Karpas-422 (cell line): ENCODE results near the gene SLC48A1. TPM values are rescaled to one million over a fixed set of nuclear protein-coding genes. Genes with fewer than 3 reads are reported as not detected.

Source experiments
- DNase-seq: peaks from one replicate; pipeline ENCODE4 v3.0.0-alpha.2; 2015
- H2AFZ ChIP-seq: fragments of 200-600 bp; sonication (generic); 2 replicates; pipeline ENCODE4 v1.6.1; 2014; ENCODE audit warnings: antibody characterized with exemption, low read length, mixed read lengths
- H3K27ac ChIP-seq: fragments of 200-600 bp; sonication (generic); 2 replicates; pipeline ENCODE4 v1.5.1; 2014; ENCODE audit warnings: mild to moderate bottlenecking, low read length, moderate library complexity
- H3K27me3 ChIP-seq: fragments of 200-600 bp; sonication (generic); 2 replicates; pipeline ENCODE4 v1.6.1; 2014; ENCODE audit warnings: low read length, mixed read lengths
- H3K36me3 ChIP-seq: fragments of 200-600 bp; sonication (generic); 2 replicates; pipeline ENCODE4 v1.6.1; 2014; ENCODE audit warnings: low read length, mixed read lengths; ENCODE audit not compliant: insufficient read depth
- H3K4me1 ChIP-seq: fragments of 200-600 bp; sonication (generic); 2 replicates; pipeline ENCODE4 v1.6.1; 2014; ENCODE audit warnings: mild to moderate bottlenecking, low read length, mixed read lengths
- H3K4me2 ChIP-seq: fragments of 200-600 bp; sonication (generic); 2 replicates; pipeline ENCODE4 v1.6.1; 2014; ENCODE audit warnings: low read length, low read depth, mild to moderate bottlenecking; ENCODE audit not compliant: poor library complexity, severe bottlenecking
- H3K4me3 ChIP-seq: fragments of 200-600 bp; sonication (generic); 2 replicates; pipeline ENCODE4 v1.5.1; 2014; ENCODE audit warnings: mild to moderate bottlenecking, antibody characterized with exemption, low read length, mixed read lengths
- H3K79me2 ChIP-seq: fragments of 200-600 bp; sonication (generic); 2 replicates; pipeline ENCODE4 v1.6.1; 2014; ENCODE audit warnings: mild to moderate bottlenecking, low read length, mixed read lengths
- H3K9ac ChIP-seq: fragments of 200-600 bp; sonication (generic); 2 replicates; pipeline ENCODE4 v1.6.0; 2014; ENCODE audit warnings: low read length
- H3K9me2 ChIP-seq: fragments of 200-600 bp; sonication (generic), shearing (Covaris generic); replicated peaks from 2 replicates; pipeline ENCODE4 v1.6.0; 2014; ENCODE audit warnings: mild to moderate bottlenecking, low read length, moderate library complexity; ENCODE audit not compliant: insufficient read depth
- H3K9me3 ChIP-seq: fragments of 300-700, 200-600 bp; sonication (generic); 2 replicates; pipeline ENCODE4 v1.6.1; 2014; ENCODE audit warnings: low read length, mixed read lengths
- H4K20me1 ChIP-seq: fragments of 200-600 bp; sonication (generic); 2 replicates; pipeline ENCODE4 v1.6.1; 2014; ENCODE audit warnings: mild to moderate bottlenecking, antibody characterized with exemption, low read length, low read depth; ENCODE audit not compliant: insufficient read depth
- total RNA-seq: library from RNA; depleted of rRNA; stranded (reverse); fragments of >200 nt; shearing (Covaris generic); gene quantifications from 2 replicates; pipeline ENCODE4 v1.2.3, GENCODE V29; 2014; ENCODE audit warnings: low replicate concordance

SLC48A1 gene
- total RNA-seq, 1 experiment from 2014 or later: 21.9 TPM

- Histone ChIP-seq H3K9me2 (no peaks in the 10 kb centered on the region), H3K4me3 (no peak overlapping the region), H3K4me1 (peaks cover 14% of the 10 kb centered on the region), H4K20me1 (no peaks in the 10 kb centered on the region), H3K9me3 (no peaks in the 10 kb centered on the region), H3K4me2 (no peak overlapping the region), H3K9ac (no peak overlapping the region), H3K27me3 (no peaks in the 10 kb centered on the region), H3K27ac (no peak overlapping the region), H3K36me3 (peaks cover 31% of the 10 kb centered on the region), H3K79me2 (no peaks in the 10 kb centered on the region), H2AFZ (no peak overlapping the region)
- no peak for DNase-seq
Observed at GRCh38 chr12:47785887-47786661, 13.0 kb downstream of the SLC48A1 start.

- no peak overlapping the region for H3K4me2 ChIP-seq
- H3K9me2 ChIP-seq: no peaks in the 10 kb centered on the region
- no peak overlapping the region for H2AFZ ChIP-seq
- no peaks in the 10 kb centered on the region for H3K79me2 ChIP-seq
- peaks cover 31% of the 10 kb centered on the region for H3K36me3 ChIP-seq
- peaks cover 14% of the 10 kb centered on the region for H3K4me1 ChIP-seq
- H3K9ac ChIP-seq: no peak overlapping the region
- no peak overlapping the region for H3K4me3 ChIP-seq
- no peaks in the 10 kb centered on the region for H3K27me3 ChIP-seq
- H3K9me3 ChIP-seq: no peaks in the 10 kb centered on the region
- H3K27ac ChIP-seq: no peak overlapping the region
- DNase-seq: no peak
- no peaks in the 10 kb centered on the region for H4K20me1 ChIP-seq
Observed at GRCh38 chr12:47786662-47787280, 13.7 kb downstream of the SLC48A1 start.

GRCh38 chr12:47787596-47788319, 14.7 kb downstream of the SLC48A1 start:
- H3K9me2 ChIP-seq: no peaks in the 10 kb centered on the region
- no peak overlapping the region for H3K9ac ChIP-seq
- no peak overlapping the region for H3K4me2 ChIP-seq
- peaks cover 36% of the 10 kb centered on the region for H3K36me3 ChIP-seq
- no peak overlapping the region for H2AFZ ChIP-seq
- H3K4me3 ChIP-seq: no peak overlapping the region
- H3K27ac ChIP-seq: no peak overlapping the region
- DNase-seq: no peak
- peaks cover 7% of the 10 kb centered on the region for H3K4me1 ChIP-seq
- H3K79me2 ChIP-seq: no peaks in the 10 kb centered on the region
- H3K9me3 ChIP-seq: no peaks in the 10 kb centered on the region
- no peaks in the 10 kb centered on the region for H3K27me3 ChIP-seq
- H4K20me1 ChIP-seq: no peaks in the 10 kb centered on the region

GRCh38 chr12:47789141-47789540, 16.1 kb downstream of the SLC48A1 start:
- H3K27ac ChIP-seq: no peak overlapping the region
- no peak overlapping the region for H3K4me3 ChIP-seq
- no peak overlapping the region for H3K4me2 ChIP-seq
- H2AFZ ChIP-seq: no peak overlapping the region
- H3K9me2 ChIP-seq: no peaks in the 10 kb centered on the region
- no peaks in the 10 kb centered on the region for H3K9me3 ChIP-seq
- H3K9ac ChIP-seq: no peak overlapping the region
- no peaks in the 10 kb centered on the region for H3K4me1 ChIP-seq
- no peak for DNase-seq
- peaks cover 32% of the 10 kb centered on the region for H3K36me3 ChIP-seq
- H3K27me3 ChIP-seq: no peaks in the 10 kb centered on the region
- H3K79me2 ChIP-seq: no peaks in the 10 kb centered on the region
- H4K20me1 ChIP-seq: no peaks in the 10 kb centered on the region

GRCh38 chr12:47789712-47790489, 16.9 kb downstream of the SLC48A1 start:
- peaks cover 36% of the 10 kb centered on the region for H3K36me3 ChIP-seq
- no peak overlapping the region for H2AFZ ChIP-seq
- H3K9me3 ChIP-seq: no peaks in the 10 kb centered on the region
- no peaks in the 10 kb centered on the region for H3K4me1 ChIP-seq
- H3K9ac ChIP-seq: no peak overlapping the region
- H3K9me2 ChIP-seq: no peaks in the 10 kb centered on the region
- H3K79me2 ChIP-seq: no peaks in the 10 kb centered on the region
- no peak overlapping the region for H3K4me2 ChIP-seq
- no peaks in the 10 kb centered on the region for H3K27me3 ChIP-seq
- no peak for DNase-seq
- H3K27ac ChIP-seq: no peak overlapping the region
- no peak overlapping the region for H3K4me3 ChIP-seq
- H4K20me1 ChIP-seq: no peaks in the 10 kb centered on the region

- no peak overlapping the region for H3K27ac ChIP-seq
- no peak overlapping the region for H2AFZ ChIP-seq
- no peak overlapping the region for H3K4me3 ChIP-seq
- H3K4me2 ChIP-seq: no peak overlapping the region
- H3K36me3 ChIP-seq: peaks cover 33% of the 10 kb centered on the region
- H3K9me2 ChIP-seq: no peaks in the 10 kb centered on the region
- H4K20me1 ChIP-seq: no peaks in the 10 kb centered on the region
- H3K9me3 ChIP-seq: no peaks in the 10 kb centered on the region
- H3K4me1 ChIP-seq: no peaks in the 10 kb centered on the region
- no peak for DNase-seq
- H3K9ac ChIP-seq: no peak overlapping the region
- no peaks in the 10 kb centered on the region for H3K79me2 ChIP-seq
- H3K27me3 ChIP-seq: no peaks in the 10 kb centered on the region
Observed at GRCh38 chr12:47790676-47791350, 17.8 kb downstream of the SLC48A1 start.

GRCh38 chr12:47791351-47791746, 18.3 kb downstream of the SLC48A1 start:
- Histone ChIP-seq H3K4me3 (no peak overlapping the region), H4K20me1 (no peaks in the 10 kb centered on the region), H3K9me3 (no peaks in the 10 kb centered on the region), H3K79me2 (no peaks in the 10 kb centered on the region), H3K4me2 (no peak overlapping the region), H3K4me1 (no peaks in the 10 kb centered on the region), H3K27ac (no peak overlapping the region), H3K36me3 (peaks cover 28% of the 10 kb centered on the region), H3K27me3 (no peaks in the 10 kb centered on the region), H3K9me2 (no peaks in the 10 kb centered on the region), H2AFZ (no peak overlapping the region), H3K9ac (no peak overlapping the region)
- no peak for DNase-seq
